Nucleus accumbens (tissue), 56 donors: ENCODE data around the gene TSEN34.
"Not testable (repeated sequence)": the region's sequence is repeated elsewhere in the genome, so short reads cannot be mapped to it uniquely, and the experiment has no call there.

Experiments
- DNase-seq, 56 donors: peaks; one replicate each; lab custom pipeline; 2025; lab: John Stamatoyannopoulos, UW

TSEN34 gene

DNA sequence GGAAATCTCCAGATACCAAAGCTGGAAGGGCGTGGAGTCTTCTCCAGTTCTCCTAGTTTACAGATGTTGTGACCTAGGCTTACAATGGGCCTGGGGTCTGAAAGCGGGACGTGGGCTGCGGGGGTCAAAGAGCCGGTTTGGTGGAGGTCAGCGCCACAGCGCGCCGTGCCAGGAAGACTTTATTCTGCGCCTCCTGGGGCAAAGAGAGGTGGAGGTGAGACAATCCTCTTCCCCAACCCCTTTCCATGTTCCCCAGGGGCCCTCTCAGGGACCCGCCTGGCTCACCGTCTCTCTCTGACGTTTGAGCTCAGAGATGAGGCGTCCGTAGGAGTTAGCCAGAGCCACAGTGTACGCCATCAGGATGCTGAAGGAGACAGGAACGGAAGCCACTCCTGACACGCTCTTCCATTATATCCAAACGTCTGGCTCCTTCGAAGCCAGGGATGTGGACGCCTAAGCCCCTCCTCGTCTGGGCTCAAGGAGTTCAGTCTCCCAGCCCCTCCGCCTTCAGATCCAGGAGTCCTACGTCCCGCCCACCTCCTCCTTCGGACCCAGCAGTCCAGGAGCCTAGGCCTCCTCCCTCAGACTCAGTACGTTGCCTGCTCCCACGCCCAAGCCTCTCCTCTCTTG is 30.8 kb upstream of the TSEN34 start:
- DNase-seq = peak in 2 of 56 donors; percentile 15 to 17

GRCh38 chr19:54160854-54161253 is 30.3 kb upstream of the TSEN34 start:
- no peak for DNase-seq

GRCh38 chr19:54162241-54162805 is 28.8 kb upstream of the TSEN34 start:
- DNase-seq = peak in 38 of 56 donors; percentile 4 to 77 (median 46)

DNA sequence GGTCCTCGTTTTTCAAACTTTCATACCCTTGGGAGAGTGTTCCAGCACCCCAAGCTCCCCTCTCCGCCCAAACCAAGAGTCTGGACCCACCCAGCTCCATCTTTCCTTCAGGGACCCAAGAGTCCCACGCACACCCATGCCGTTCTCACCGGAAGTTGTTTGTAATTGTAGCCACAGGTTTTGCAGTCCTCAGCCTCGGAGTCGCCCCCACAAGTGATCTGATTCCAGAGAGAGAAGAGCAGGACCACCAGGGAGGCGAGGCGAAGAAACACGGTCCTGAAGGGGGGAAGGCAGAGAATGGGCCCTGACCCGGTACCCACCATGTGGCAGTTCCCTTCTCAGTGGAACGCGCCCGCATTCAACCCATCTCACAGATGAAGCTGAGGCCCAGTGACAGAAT is 28.2 kb upstream of the TSEN34 start:
- no peak for DNase-seq

DNA sequence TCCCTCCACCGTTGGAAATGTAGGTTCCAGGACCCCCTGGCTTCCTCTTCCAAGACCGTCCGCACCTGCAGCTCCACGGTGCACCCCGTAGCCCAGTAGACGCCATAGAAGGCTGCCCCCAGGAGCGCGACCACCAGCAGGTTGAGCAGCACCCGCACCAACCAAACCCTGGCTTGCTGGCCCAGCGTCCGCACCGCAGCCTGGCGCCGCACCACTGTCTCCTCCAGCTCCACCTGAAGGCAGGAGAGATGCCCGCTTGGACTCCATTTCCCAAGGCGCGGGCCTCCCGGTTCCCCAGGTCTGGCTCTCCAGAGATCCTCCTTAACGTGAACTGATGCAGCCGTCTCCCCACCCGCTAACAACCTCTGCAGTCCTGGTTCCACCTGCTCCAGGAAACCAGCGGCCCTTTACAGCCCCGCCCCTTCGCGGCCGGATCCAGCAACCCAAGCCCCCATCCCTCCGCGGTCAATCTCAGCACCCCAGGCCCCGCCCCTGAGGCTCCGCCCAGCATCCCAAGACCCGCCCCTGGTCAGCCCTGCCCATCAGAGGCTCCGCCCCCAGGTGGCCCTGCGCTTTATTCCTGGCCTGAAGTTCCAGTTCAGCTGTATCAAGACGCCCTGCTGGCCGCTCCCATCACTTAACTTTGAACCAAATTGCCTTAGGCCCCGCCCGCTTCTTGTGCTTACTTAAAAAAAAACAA is 26.6 kb upstream of the TSEN34 start:
- no peak for DNase-seq

DNA sequence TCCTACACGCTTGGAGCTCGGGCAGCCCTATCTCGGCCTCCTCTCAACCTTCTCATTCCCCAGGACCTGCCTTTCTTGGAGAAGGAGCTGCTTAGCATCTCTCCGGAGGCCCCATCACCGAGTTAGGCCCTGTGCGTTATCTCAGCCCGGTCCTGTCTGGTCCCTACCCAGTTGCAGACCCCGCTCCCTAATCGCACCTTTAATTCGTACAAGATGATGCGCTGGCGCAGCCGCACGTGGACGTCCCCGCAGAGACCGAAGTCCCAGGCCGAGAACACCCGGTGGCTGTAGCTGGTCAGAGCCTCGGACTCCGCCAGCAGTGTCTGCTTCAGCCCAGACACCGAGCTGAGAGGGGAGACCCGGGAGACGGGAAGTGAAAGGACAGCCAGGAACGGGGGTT is 25.9 kb upstream of the TSEN34 start:
- no peak for DNase-seq

- DNase-seq = peak in 54 of 56 donors; percentile 12 to 94 (median 70)
Observed at GRCh38 chr19:54168174-54168917, 22.8 kb upstream of the TSEN34 start.

- DNase-seq = no peak
Observed at GRCh38 chr19:54169149-54169740, 21.9 kb upstream of the TSEN34 start.

GRCh38 chr19:54171736-54172431 is 19.2 kb upstream of the TSEN34 start:
- DNase-seq = not testable (repeated sequence)

- DNase-seq = no peak
Observed at GRCh38 chr19:54172471-54173358, 18.4 kb upstream of the TSEN34 start, which contains the start of gene TMC4. TMC4 (minus strand) TSS chr19:54173160; CDS start chr19:54173117, 43 bp downstream.

GRCh38 chr19:54173359-54173699 is 17.8 kb upstream of the TSEN34 start:
- DNase-seq = no peak

DNA sequence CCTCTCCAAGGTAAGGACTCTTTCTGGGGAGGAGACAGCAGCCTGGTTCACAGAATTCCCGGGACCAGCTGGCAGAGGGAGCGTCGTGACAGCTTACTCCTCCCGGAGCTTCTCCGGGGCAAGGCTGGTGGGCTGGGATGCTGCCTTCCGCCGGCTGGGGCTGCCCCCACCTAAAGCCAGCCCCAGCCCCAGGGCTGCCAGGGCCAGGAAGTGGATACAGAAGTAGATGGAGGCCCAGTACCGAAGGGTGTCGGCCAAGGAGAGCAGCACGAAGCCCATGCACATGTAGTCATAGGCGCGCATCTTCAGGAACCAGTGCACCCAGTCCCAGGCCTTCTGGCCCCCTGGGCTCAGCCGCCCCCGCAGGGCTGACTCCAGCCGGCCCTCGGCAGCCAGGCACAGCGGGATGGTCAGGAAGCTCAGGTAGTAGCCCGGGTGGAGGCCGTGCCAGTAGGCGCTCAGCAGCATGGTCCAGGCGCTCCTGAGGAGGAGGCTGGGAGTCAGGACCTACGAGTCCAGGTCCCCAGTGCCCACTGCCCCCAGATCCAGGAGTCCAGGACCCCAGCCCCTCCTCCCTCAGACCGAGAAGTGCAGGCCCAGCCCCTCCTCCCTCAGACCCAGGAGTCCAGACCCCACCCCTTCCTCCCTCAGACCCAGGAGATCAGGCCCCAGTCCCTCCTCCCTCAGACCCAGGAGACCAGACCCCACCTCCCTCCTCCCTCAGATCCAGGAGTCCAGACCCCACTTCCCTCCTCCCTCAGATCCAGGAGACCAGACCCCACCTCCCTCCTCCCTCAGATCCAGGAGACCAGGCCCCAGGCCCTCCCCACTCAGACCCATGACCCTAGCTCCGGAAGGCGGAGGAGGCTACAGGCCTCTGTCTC is 16.9 kb upstream of the TSEN34 start:
- DNase-seq = no peak

GRCh38 chr19:54178581-54179261 is 12.4 kb upstream of the TSEN34 start:
- DNase-seq = peak in 28 of 56 donors; percentile 5 to 67 (median 20)

GRCh38 chr19:54179262-54179852 is 11.8 kb upstream of the TSEN34 start:
- DNase-seq = peak in 2 of 56 donors; percentile 6 to 23

- DNase-seq = peak in 44 of 56 donors; percentile 3 to 83 (median 54)
Observed at GRCh38 chr19:54179921-54180461, 11.1 kb upstream of the TSEN34 start.

DNA sequence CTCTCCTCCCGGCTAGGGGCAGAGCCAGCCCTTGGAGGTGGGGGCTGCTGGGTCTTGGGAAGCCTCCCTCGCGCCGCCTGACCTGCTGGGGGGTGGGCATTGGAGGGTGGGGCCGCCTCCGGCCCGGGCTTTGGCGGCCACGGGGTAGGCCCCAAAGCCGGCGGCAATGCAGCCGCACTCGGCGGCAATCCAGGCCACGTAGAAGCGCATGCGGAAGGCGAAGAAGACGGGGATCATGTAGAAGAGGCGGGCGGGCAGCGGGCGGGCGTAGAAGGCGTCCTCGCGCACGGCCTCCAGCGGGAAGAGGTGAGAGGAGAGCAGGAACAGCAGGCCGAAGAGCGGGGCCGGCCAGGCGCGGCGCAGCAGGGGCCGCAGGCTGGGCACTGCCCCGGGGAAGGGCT is 10.4 kb upstream of the TSEN34 start:
- no peak for DNase-seq

- not testable (repeated sequence) for DNase-seq
Observed at GRCh38 chr19:54181894-54182293, 9.2 kb upstream of the TSEN34 start.
